HL-60 (cell line): Measurements from ENCODE around the gene MORC3.

Experiments
- DNase-seq, 2 experiments: peaks; one replicate each; pipeline ENCODE4 v3.0.0-alpha.2; 2010 to 2020; ENCODE audit warnings: low read depth in 1 of 2, low spot score in 1 of 2
- H3K27ac ChIP-seq: fragments of 250-450 bp; sonication (Bioruptor Pico); replicated peaks from 2 replicates; pipeline ENCODE4 v1.5.1; 2020; ENCODE audit warnings: mild to moderate bottlenecking, moderate library complexity
- H3K27me3 ChIP-seq: fragments of 250-450 bp; sonication (Bioruptor Pico); 2 replicates; pipeline ENCODE4 v1.5.1; 2021; ENCODE audit warnings: mild to moderate bottlenecking, moderate library complexity; ENCODE audit not compliant: insufficient read depth, poor library complexity, severe bottlenecking
- H3K4me3 ChIP-seq: replicated peaks from 2 replicates; pipeline ENCODE4 v1.5.1; 2011; ENCODE audit warnings: mild to moderate bottlenecking, control low read depth, low read length; ENCODE audit not compliant: insufficient read depth
- CTCF ChIP-seq: IDR thresholded peaks from one replicate; pipeline ENCODE4 v1.5.1; 2011; ENCODE audit warnings: low read length, control low read depth, inconsistent platforms; ENCODE audit not compliant: insufficient read depth
- GABPA ChIP-seq: IDR thresholded peaks from 2 replicates; pipeline ENCODE4 v1.6.1; 2012; ENCODE audit warnings: low read depth
- POLR2AphosphoS5 ChIP-seq: IDR thresholded peaks from 2 replicates; pipeline ENCODE4 v1.6.1; 2012; ENCODE audit warnings: low read depth
- REST ChIP-seq: IDR thresholded peaks from 2 replicates; pipeline ENCODE4 v1.6.1; 2012; ENCODE audit warnings: low read depth; ENCODE audit not compliant: insufficient replicate concordance
- SPI1 ChIP-seq: IDR thresholded peaks from 2 replicates; pipeline ENCODE4 v1.6.1; 2012; ENCODE audit warnings: low read depth, mild to moderate bottlenecking, borderline replicate concordance

MORC3 gene

DNA sequence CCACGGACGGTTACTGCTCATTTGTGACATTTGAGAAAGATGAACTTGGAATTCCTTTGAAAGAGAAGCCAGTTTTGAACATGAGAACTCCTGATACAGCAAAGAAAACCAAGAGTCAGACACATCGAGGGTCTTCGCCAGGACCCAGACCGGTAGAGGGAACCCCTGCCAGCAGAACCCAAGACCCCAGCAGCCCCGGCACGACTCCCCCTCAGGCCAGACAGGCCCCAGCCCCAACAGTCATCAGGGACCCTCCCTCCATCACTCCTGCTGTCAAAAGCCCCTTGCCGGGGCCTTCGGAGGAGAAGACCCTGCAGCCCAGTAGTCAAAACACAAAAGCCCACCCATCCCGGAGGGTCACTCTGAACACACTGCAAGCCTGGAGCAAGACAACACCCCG is 92.9 kb downstream of the MORC3 start:
- TF ChIP-seq CTCF (no peak), SPI1 (no peak), GABPA (no peak), REST (no peak), POLR2AphosphoS5 (no peak)
- no peak for DNase-seq
- no peak overlapping the region for H3K4me3 ChIP-seq
- H3K27me3 ChIP-seq = no peaks in the 10 kb centered on the region
- no peak overlapping the region for H3K27ac ChIP-seq

DNA sequence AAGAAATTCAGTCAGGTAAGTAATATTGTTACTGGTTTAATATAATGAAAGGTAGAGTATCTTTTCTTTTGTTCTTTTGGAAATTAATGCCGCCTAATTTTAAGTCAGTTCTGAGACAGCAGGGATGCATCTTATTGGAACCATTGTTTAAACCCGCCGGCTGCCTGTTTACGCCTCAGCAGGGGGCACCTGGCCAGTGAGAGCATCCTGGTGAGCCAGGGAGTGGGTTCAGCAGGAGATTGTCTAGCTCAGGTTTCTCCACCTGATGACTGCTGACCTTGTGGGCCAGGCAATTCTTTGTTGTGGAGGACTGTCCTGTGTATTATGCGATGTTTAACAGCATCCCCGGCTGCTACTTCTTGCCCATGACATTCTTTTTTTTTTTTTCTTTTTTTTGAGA is 95.4 kb downstream of the MORC3 start:
- DNase-seq = no peak
- TF ChIP-seq SPI1 (no peak), GABPA (no peak), CTCF (no peak), REST (no peak), POLR2AphosphoS5 (no peak)
- no peak overlapping the region for H3K4me3 ChIP-seq
- no peak overlapping the region for H3K27ac ChIP-seq
- H3K27me3 ChIP-seq = no peaks in the 10 kb centered on the region

DNA sequence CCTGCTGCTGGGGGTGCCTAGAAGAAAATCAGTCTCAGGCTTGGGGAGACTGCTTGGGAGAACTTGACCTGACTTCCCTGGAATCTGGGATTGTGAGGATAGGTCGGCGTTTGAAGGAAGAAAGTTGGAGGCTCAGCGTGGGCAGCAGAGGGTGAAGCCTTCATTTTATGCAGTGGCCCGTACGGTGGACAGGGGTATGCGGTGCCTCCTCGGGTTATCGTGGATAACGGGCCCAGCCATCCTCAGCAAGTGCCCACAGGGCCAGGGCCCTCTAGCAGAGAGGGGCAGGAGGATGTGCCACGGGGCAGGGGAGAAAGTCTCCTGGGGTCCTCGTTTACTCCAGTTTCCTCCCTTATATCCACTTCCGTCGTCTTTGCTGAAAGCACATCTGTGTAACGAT is 99.2 kb downstream of the MORC3 start:
- TF ChIP-seq REST (no peak), SPI1 (no peak), CTCF (no peak), POLR2AphosphoS5 (no peak), GABPA (no peak)
- no peak for DNase-seq
- Histone ChIP-seq H3K27ac (no peak overlapping the region), H3K27me3 (no peaks in the 10 kb centered on the region), H3K4me3 (no peak overlapping the region)
